HG02610 (cell line): ENCODE data around the gene RAB11B.
"Not testable (repeated sequence)": the region's sequence is repeated elsewhere in the genome, so short reads cannot be mapped to it uniquely, and the experiment has no call there.

Experiments
- ATAC-seq: cut with Tn5 transposase; IDR thresholded peaks from one replicate; pipeline ENCODE4 v1.9.1; 2021; ENCODE audit warnings: mild to moderate bottlenecking, moderate library complexity; ENCODE audit not compliant: unreplicated experiment

The RAB11B gene

GRCh38 chr19:8389891-8390616 is at the start of gene RAB11B:
RAB11B (plus strand) TSS chr19:8390360; CDS start chr19:8390417, 57 bp downstream.
- ATAC-seq = peak; percentile 90

GRCh38 chr19:8341504-8341903 is 48.7 kb upstream of the RAB11B start:
- not testable (repeated sequence) for ATAC-seq

GRCh38 chr19:8342316-8342683 is 47.9 kb upstream of the RAB11B start:
- ATAC-seq = no peak

- ATAC-seq = peak; percentile 97
Measured at GRCh38 chr19:8342684-8343482, 47.3 kb upstream of the RAB11B start, which contains the start of gene KANK3. KANK3 (minus strand) TSS chr19:8343262; CDS start chr19:8337828, 5,434 bp downstream.

GRCh38 chr19:8343483-8343844 is 46.7 kb upstream of the RAB11B start:
- ATAC-seq = no peak

GRCh38 chr19:8349629-8350372 is 40.4 kb upstream of the RAB11B start:
- not testable (repeated sequence) for ATAC-seq

GRCh38 chr19:8352134-8352827 is 37.9 kb upstream of the RAB11B start:
- ATAC-seq = no peak

- not testable (repeated sequence) for ATAC-seq
Measured at GRCh38 chr19:8352845-8353244, 37.3 kb upstream of the RAB11B start.

GRCh38 chr19:8355631-8356402 is 34.3 kb upstream of the RAB11B start:
- no peak for ATAC-seq

GRCh38 chr19:8357007-8357521 is 33.1 kb upstream of the RAB11B start:
- no peak for ATAC-seq

GRCh38 chr19:8358948-8359347 is 31.2 kb upstream of the RAB11B start:
- ATAC-seq = no peak

GRCh38 chr19:8360196-8360595 is 30.0 kb upstream of the RAB11B start:
- ATAC-seq = no peak

GRCh38 chr19:8361921-8362793 is 28.0 kb upstream of the RAB11B start:
- ATAC-seq = no peak

- no peak for ATAC-seq
Measured at GRCh38 chr19:8363803-8364771, 26.1 kb upstream of the RAB11B start, which contains the start of gene ANGPTL4. ANGPTL4 (plus strand) TSS chr19:8364155; CDS start chr19:8364322, 167 bp downstream.

GRCh38 chr19:8366121-8366581 is 24.0 kb upstream of the RAB11B start:
- ATAC-seq = no peak

GRCh38 chr19:8366961-8367326 is 23.2 kb upstream of the RAB11B start:
- ATAC-seq = no peak

GRCh38 chr19:8367327-8368001 is 22.7 kb upstream of the RAB11B start:
- no peak for ATAC-seq
